ENCODE results near the gene KCNJ1. TPM values are rescaled to one million over a fixed set of nuclear protein-coding genes. Genes with fewer than 3 reads are reported as not detected.

Gene KCNJ1
- total RNA-seq, 1 donor from 2014 or later = 0.27 TPM

DNA sequence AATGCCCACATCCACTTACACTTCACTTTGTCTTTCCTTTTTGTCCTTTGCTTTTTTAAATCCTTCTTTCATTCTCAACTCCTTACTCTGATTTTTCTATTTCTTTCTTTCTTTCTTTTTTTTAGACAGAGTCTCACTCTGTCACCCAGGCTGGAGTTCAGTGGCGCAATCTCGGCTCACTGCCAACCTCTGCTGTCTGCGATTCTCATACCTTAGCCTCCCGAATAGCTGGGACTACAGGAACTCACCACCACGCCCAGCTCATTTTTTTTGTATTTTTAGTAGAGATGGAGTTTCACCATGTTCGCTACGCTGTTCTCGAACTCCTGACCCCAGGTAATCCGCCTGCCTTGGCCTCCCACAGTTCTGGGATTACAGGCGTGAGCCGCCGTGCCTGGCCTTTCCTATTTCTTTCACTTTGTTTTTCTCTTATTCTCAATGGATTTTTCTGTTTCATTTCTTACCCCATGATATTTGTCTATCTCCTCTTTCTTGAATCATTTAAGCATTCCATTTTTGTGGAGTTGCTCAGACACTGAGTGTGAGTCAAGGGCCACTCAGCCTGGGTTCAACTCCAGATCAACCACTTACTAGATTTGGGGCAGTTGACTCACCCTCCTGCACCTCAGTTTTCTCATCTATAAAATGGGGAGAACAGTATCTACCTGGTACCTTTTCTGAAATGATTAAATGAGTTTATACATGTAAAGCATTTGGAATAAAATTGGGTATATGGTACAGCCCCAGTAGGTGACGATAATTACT, 31.7 kb upstream of the KCNJ1 start:
- peaks cover 8% of the 10 kb centered on the region for H3K4me1 Mint-ChIP-seq (ENCODE audit: unreplicated experiment)
- DNase-seq (ENCODE audit: extremely low spot score, unreplicated experiment) = no peak
- H3K27me3 Mint-ChIP-seq = peaks cover 56% of the 10 kb centered on the region
- H3K9me3 Mint-ChIP-seq = no peaks in the 10 kb centered on the region
- H3K4me3 Mint-ChIP-seq = no peak overlapping the region
- H3K27ac Mint-ChIP-seq = no peak overlapping the region
- H3K36me3 Mint-ChIP-seq = no peaks in the 10 kb centered on the region
- no peak for TF ChIP-seq CTCF (conservative IDR thresholded peaks at IDR 0.05)

DNA sequence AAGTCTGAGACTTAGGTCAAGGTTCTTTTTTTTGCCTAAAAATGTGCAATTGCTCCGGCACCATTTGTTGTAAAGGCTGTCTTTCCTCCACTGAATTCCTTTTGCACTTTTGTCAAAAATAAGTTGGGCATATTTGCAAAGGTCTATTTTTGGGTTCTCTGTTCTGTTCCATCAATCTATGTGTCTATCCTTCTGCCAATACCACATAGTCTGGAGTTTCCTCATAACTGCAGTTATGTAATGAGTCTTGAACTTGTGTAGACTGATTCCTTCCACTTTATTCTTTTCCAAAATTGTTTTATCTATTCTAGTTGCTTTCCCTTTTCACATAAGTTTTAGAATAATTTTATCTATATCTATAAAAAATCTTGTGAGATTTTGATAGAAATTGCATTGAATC, 30.7 kb upstream of the KCNJ1 start:
- H3K27ac Mint-ChIP-seq = no peak overlapping the region
- H3K27me3 Mint-ChIP-seq = peaks cover 47% of the 10 kb centered on the region
- H3K9me3 Mint-ChIP-seq = no peaks in the 10 kb centered on the region
- H3K4me3 Mint-ChIP-seq = no peak overlapping the region
- no peak for TF ChIP-seq CTCF (conservative IDR thresholded peaks at IDR 0.05)
- DNase-seq (ENCODE audit: extremely low spot score, unreplicated experiment) = no peak
- H3K4me1 Mint-ChIP-seq (ENCODE audit: unreplicated experiment) = peaks cover 8% of the 10 kb centered on the region
- no peaks in the 10 kb centered on the region for H3K36me3 Mint-ChIP-seq

GRCh38 chr11:128896356-128896755, 29.3 kb upstream of the KCNJ1 start:
- no peak overlapping the region for H3K4me3 Mint-ChIP-seq

GRCh38 chr11:128895526-128895925, 28.4 kb upstream of the KCNJ1 start:
- peaks cover 43% of the 10 kb centered on the region for H3K27me3 Mint-ChIP-seq
- H3K27ac Mint-ChIP-seq = no peak overlapping the region
- no peaks in the 10 kb centered on the region for H3K4me1 Mint-ChIP-seq (ENCODE audit: unreplicated experiment)
- H3K9me3 Mint-ChIP-seq = no peaks in the 10 kb centered on the region
- TF ChIP-seq CTCF (conservative IDR thresholded peaks at IDR 0.05) = no peak
- DNase-seq (ENCODE audit: extremely low spot score, unreplicated experiment) = no peak
- no peak overlapping the region for H3K4me3 Mint-ChIP-seq
- H3K36me3 Mint-ChIP-seq = no peaks in the 10 kb centered on the region

More at GRCh38 chr11:128896356-128896755, 29.3 kb upstream of the KCNJ1 start:
- Mint-ChIP-seq H3K27me3 (peaks cover 46% of the 10 kb centered on the region), H3K4me1 (ENCODE audit: unreplicated experiment) (no peaks in the 10 kb centered on the region), H3K27ac (no peak overlapping the region), H3K36me3 (no peaks in the 10 kb centered on the region), H3K9me3 (no peaks in the 10 kb centered on the region)
- TF ChIP-seq CTCF (conservative IDR thresholded peaks at IDR 0.05) = no peak
- no peak for DNase-seq (ENCODE audit: extremely low spot score, unreplicated experiment)

GRCh38 chr11:128894685-128895084, 27.6 kb upstream of the KCNJ1 start:
- H3K4me1 Mint-ChIP-seq (ENCODE audit: unreplicated experiment) = no peaks in the 10 kb centered on the region
- no peaks in the 10 kb centered on the region for H3K9me3 Mint-ChIP-seq
- no peak overlapping the region for H3K27ac Mint-ChIP-seq
- TF ChIP-seq CTCF (conservative IDR thresholded peaks at IDR 0.05) = no peak
- no peak overlapping the region for H3K4me3 Mint-ChIP-seq
- peaks cover 43% of the 10 kb centered on the region for H3K27me3 Mint-ChIP-seq
- no peak for DNase-seq (ENCODE audit: extremely low spot score, unreplicated experiment)
- no peaks in the 10 kb centered on the region for H3K36me3 Mint-ChIP-seq

All from type B pancreatic cell (in vitro differentiated cells).